Right forelimb (tissue), 1 donor: ENCODE results near the gene ARHGEF28.

Experiments
- DNase-seq: peaks from one replicate; pipeline ENCODE4 v3.0.0-alpha.2; 2018

Gene ARHGEF28

GRCh38 chr5:73909474-73909873 is 283.5 kb downstream of the ARHGEF28 start:
- no peak for DNase-seq

- no peak for DNase-seq
These were observed 285.9 kb downstream of the ARHGEF28 start for GRCh38 chr5:73911761-73912393.

DNA sequence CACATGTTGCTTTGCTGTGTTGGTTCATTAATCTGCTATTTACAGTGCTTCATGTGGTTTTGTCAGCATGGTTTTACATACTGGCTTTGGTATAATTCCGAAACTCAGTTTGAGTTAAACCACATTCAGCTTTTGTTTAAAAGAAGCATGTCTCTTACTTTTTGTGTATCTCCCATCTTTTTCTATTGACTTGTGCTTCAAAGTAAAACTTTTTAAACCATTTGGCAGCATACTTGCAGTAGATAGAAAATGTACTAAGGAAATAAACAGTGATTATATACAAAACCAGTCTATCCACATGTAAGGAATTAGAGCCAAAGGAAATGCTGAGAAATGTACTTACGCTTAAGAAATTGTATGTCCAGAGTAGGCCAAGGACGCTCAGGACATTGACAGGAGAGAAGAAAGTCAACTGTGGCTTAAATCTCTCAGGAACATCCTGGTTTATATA is 286.9 kb downstream of the ARHGEF28 start:
- DNase-seq, result no peak

DNA sequence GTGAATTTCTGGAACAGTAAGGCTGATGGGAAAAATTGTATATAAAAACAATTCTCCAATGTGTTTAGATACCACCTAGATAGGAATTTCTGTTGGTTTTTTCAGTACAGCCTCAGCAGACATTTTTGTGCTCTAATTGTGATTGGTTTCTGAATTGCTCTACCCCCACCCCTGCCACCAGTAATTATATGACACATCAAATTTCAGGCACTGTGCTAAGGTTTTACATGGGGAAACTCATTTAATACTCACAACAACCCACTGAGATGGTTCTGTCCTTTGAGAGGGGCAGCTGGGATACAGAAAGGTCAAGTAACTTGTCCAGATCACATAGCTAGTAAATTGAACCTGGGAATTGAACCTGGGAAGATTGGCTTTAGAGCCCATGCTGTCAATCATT is 288.0 kb downstream of the ARHGEF28 start:
- no peak for DNase-seq

GRCh38 chr5:73915345-73915744 is 289.3 kb downstream of the ARHGEF28 start:
- no peak for DNase-seq

DNA sequence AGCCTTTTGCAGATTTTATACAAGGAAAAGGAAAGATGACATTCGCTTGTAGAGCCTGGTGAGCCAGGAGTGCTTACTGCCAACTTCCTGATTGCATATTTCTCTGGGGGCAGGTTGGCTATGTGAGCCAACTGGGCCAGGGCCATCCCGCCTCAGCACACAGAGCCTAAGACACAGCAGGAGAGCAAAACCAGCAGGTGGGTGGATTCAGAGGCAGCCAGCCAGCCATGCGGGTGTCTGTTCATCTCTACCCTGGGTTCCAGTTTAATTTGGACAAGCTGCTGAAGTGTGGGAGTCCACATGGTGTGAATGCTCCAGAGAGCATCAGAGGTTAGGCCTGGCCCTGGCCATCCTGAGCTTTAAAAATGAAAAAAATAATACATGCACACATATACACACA is 291.4 kb downstream of the ARHGEF28 start:
- DNase-seq, result peak; percentile 65

DNA sequence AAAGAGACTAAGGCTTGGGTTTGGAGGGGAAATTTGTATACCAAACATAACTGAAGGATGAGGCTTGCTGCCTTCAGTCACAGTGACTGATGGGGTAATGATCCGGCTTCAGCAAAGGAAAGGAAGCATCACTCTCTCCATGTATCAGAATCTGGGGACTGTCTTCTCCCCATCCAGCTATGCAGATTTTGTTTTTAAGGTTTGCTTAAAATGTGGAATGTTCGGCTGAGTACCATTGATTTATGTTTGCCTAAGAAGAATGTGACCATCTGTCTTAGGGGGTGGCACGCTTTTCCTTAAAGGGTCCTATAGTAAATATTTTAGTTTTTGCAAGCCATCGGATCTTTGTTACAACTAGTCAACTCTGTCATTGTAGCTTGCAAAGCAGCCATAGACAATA is 291.9 kb downstream of the ARHGEF28 start:
- no peak for DNase-seq

GRCh38 chr5:73918791-73919221 is 292.8 kb downstream of the ARHGEF28 start:
- no peak for DNase-seq

DNA sequence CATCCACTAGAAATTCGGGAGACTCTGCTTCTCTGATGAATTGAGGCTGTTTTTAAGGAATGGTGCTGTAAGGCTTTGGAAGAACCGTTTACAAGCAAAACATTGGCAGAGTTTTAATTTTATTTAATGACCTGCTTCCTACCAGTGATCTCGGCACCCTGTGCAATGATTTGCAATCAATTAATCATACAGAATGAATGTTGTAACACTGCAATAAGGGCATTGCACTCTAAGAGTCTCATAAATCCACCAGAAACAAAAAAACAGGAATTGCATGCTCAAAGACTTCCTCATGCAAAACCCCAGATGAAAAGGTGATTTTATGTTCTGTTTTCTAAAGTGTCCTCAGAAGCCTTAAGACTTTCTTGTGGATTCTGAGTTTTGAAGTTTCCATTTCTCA is 295.7 kb downstream of the ARHGEF28 start:
- no peak for DNase-seq

DNA sequence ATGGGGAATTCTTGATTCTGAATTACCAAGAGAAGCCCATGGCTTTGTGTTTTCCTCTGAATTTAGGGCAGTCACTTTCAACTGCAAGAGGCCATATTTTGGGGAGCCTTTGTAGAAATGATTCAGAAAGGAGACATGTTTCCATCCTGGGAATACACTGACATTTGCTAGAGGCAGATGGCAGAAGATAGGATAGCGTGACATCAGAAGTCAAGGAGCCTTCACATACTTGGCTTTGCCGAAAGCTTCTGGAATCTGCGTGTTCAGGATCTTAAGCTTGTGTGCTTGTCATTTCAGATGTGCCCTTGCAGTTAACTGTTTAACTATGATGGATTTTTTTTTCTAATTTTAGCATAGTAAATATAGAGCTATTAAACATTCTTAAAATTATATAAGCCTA is 296.2 kb downstream of the ARHGEF28 start:
- no peak for DNase-seq

GRCh38 chr5:73922875-73923557 is 297.0 kb downstream of the ARHGEF28 start:
- no peak for DNase-seq

DNA sequence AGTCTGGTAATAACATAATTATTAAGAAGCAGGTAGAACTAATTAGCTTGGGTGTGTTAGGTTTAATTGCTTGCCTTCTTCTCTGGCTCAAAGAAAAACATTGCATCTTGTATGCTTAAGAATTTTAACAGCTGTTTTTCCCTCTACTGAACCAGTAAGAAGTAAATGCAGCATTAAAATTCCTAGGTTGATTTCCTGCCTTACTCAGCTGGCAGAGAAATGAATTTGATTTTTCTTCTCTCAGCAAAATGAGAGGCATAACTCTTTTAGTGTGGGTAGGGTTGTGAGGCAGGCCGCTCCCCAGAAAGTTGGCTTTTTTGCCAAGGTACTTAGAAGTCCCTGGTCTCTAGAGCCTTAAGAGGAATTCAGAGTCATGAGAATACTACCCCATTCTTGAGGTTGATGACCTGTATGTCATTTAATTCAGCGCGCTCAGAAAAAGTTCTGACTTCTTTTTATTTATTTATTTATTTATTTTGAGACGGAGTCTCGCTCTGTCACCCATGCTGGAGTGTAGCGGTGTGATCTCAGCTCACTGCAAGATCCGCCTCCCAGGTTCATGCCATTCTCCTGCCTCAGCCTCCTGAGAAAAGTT is 302.6 kb downstream of the ARHGEF28 start:
- no peak for DNase-seq

DNA sequence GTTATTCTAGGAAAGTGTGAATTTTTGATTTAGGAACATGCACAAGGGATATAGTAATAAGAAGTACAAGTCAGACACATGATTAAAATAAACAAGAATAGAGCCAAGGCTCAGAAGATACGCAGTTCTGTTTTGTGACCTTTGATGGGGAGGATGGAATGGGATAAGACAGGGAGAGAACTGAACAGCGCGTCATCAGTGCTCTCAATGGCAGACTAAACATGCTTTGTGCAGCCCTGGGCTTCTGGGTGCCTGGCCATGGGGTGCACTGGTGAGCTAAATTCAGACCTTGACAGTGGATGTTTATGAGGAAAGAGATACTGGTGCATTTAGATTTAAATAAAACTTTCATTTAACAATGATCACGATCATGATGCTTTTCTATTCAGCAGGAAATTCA is 309.7 kb downstream of the ARHGEF28 start:
- no peak for DNase-seq

GRCh38 chr5:73938280-73938937 is 312.4 kb downstream of the ARHGEF28 start:
- no peak for DNase-seq

- no peak for DNase-seq
These were observed 312.9 kb downstream of the ARHGEF28 start for GRCh38 chr5:73938938-73939320.

DNA sequence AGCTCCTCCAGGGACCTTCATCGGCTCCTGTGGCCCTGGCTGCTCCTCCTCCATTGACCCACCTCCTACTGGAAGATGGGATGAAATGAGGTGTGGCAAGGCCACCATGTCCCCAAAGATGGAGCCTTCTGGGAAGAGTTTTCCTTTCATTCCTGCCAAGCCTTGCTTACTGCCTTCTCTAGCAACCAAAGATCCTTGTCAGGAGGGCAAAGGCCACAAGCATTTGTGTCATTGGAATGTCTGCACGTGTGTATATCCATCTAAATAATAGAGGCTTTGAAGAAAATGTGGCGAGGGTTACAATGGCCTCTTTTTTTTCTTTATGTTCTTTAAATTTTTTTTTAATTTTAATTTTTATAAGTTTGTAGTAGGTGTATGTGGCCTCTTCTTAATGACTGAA is 313.6 kb downstream of the ARHGEF28 start:
- DNase-seq, result no peak

GRCh38 chr5:73940026-73940425 is 314.0 kb downstream of the ARHGEF28 start:
- no peak for DNase-seq

DNA sequence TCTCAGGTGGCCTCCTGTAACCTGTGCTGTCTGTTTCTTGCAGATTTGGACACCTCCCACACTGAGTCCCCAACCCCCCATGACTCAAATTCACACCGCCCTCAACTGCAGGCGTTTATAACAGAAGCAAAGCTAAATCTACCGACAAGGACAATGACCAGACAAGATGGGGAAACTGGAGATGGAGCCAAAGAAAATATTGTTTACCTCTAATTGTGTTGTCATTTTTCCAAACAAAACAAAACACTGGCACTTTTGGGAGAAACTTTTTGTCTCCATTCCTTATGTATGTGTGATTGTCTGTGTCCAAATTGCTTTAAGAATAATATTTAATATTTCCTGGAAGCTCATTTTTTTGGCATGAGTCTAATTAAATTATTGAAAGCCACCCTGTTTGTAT is 314.8 kb downstream of the ARHGEF28 start:
- DNase-seq, result no peak

DNA sequence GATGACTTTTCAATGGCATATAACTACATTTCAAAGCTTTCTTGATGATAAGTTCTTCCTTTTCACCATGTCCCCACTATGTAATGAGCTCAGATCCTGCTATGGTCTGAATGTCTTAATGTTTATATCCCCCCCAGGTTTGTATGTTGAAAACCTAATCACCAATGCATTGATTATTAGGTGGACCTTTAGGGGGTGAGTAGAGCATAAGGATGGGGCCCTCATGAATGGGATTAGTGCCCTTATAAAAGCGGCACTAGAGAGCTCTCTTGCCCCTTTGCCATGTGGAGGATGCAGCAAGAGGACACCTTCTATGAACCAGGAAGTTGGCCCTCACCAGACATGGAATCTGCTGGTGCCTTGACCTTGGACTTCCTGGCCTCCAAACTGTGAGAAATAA is 316.8 kb downstream of the ARHGEF28 start:
- DNase-seq, result no peak

DNA sequence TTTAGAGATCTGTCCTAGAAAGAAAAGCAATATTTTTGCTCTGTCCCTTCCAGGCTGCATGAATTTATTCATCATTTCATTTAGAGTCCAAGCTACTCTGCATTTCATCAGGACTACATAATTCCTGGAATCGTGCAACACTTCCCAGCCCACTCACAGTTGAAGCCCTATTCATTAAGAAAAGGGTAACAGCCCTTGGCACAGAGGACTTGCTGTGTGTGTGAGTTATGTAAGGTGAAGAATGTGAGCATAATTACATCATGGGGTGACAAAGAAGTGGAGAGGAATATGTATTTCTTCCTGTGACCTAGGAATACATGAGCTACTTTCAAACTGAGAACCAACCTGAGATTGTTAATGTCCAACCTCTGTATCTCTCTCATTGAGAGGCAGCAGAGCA is 317.4 kb downstream of the ARHGEF28 start:
- DNase-seq, result no peak

DNA sequence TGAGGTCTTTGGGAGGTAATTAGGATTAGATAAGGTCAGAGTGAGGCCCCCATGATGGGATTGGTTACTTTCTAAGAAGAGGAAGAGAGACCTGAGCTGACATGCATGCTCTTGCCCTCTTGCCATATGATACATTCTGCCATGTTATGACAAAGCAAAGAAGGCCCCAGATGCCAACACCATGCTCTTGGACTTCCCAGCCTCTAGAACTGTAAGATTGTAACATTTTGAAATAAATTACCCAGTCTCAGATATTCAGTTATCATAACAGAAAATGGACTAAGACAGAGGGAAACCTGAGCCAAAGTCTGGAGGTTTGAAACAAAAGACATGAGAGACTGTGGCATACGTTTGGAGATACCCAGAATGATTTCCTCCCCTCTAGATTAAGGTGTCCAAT is 318.6 kb downstream of the ARHGEF28 start:
- no peak for DNase-seq

DNA sequence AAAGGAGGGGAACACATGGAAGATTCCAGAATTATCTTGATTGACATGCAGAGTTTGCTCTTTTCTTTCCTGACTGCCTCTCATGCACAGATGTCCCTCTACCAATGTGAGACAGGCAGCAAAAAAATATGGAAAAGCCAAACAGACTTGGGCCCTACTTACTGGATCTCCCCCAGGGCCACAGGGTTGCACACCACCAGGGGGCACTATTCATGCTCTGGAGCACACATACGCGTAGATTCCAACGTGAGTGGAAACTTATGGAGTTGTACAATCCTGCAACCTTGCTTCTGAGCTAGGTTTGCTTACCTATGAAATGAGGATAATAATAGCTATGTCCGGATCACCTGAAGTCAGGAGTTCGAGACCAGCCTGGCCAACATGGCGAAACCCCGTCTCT is 319.5 kb downstream of the ARHGEF28 start:
- no peak for DNase-seq

- no peak for DNase-seq
These were observed 320.3 kb downstream of the ARHGEF28 start for GRCh38 chr5:73946278-73946677.
